Fibroblast of peridontal ligament (primary cell): ENCODE measurements around the gene PAF1.
"Not testable (repeated sequence)": the region's sequence is repeated elsewhere in the genome, so short reads cannot be mapped to it uniquely, and the experiment has no call there.

Experiments used
- DNase-seq: peaks from one replicate; pipeline ENCODE4 v3.0.0-alpha.2; 2010; ENCODE audit errors: extremely low read depth

Gene PAF1

GRCh38 chr19:39382991-39383828, 7.7 kb downstream of the PAF1 start:
- no peak for DNase-seq

GRCh38 chr19:39381910-39382611, 8.8 kb downstream of the PAF1 start:
- no peak for DNase-seq

GRCh38 chr19:39380521-39381502, 10.1 kb downstream of the PAF1 start:
- no peak for DNase-seq

- DNase-seq = no peak
Observed at GRCh38 chr19:39379865-39380396, 11.0 kb downstream of the PAF1 start.

GRCh38 chr19:39379366-39379765, 11.5 kb downstream of the PAF1 start:
- not testable (repeated sequence) for DNase-seq

- DNase-seq = no peak
Observed at GRCh38 chr19:39377373-39378362, 13.2 kb downstream of the PAF1 start.

- DNase-seq = no peak
Observed at GRCh38 chr19:39375929-39376328, 15.0 kb downstream of the PAF1 start.

GRCh38 chr19:39372941-39373340, 18.0 kb downstream of the PAF1 start:
- DNase-seq = no peak

- DNase-seq = peak; percentile 98
Observed at GRCh38 chr19:39372047-39372802, 18.7 kb downstream of the PAF1 start.

- no peak for DNase-seq
Observed at GRCh38 chr19:39370735-39371134, 20.2 kb downstream of the PAF1 start.

GRCh38 chr19:39369200-39369599, 21.7 kb downstream of the PAF1 start:
- no peak for DNase-seq

GRCh38 chr19:39365531-39365930, 25.4 kb downstream of the PAF1 start:
- DNase-seq = no peak

- peak; percentile 80 for DNase-seq
Observed at GRCh38 chr19:39363901-39364457, 26.9 kb downstream of the PAF1 start.

GRCh38 chr19:39362682-39363657, 27.9 kb downstream of the PAF1 start:
- peak; percentile 49 for DNase-seq

GRCh38 chr19:39360599-39360998, 30.3 kb downstream of the PAF1 start:
- DNase-seq = no peak

- no peak for DNase-seq
Observed at GRCh38 chr19:39359026-39359425, 31.9 kb downstream of the PAF1 start.

- no peak for DNase-seq
Observed at GRCh38 chr19:39356647-39357046, 34.3 kb downstream of the PAF1 start.

- DNase-seq = no peak
Observed at GRCh38 chr19:39356073-39356472, 34.8 kb downstream of the PAF1 start.
